Calu3 (cell line): ENCODE results near the gene PPM1J. TPM values are rescaled to one million over a fixed set of nuclear protein-coding genes. Genes with fewer than 3 reads are reported as not detected.

Source experiments
- BruUV-seq: library from RNA; stranded (reverse); fragments of 400-500 nt; replicated peaks from 2 replicates; lab custom pipeline; 2021; lab: Mats Ljungman, UMichigan
- CTCF ChIA-PET: fragments of 300-600 bp; sonication (Branson Sonifier 250); formaldehyde crosslinking; loops from one replicate; lab custom pipeline; 2022; ENCODE audit warnings: antibody characterized with exemption; lab: Charles Lee
- DNase-seq: peaks from one replicate; pipeline ENCODE4 v3.0.0; 2022
- H3K27ac Mint-ChIP-seq: one replicate; pipeline ENCODE4 v1.8.0; 2022; ENCODE audit warnings: mixed read lengths; ENCODE audit not compliant: unreplicated experiment
- H3K27me3 Mint-ChIP-seq: one replicate; pipeline ENCODE4 v1.8.0; 2022; ENCODE audit warnings: mixed read lengths; ENCODE audit not compliant: unreplicated experiment
- H3K36me3 Mint-ChIP-seq: one replicate; pipeline ENCODE4 v1.8.0; 2022; ENCODE audit warnings: mild to moderate bottlenecking, moderate library complexity, mixed read lengths; ENCODE audit not compliant: insufficient read depth, unreplicated experiment
- H3K4me1 Mint-ChIP-seq: one replicate; pipeline ENCODE4 v1.8.0; 2022; ENCODE audit warnings: mild to moderate bottlenecking, low read depth, mixed read lengths; ENCODE audit not compliant: unreplicated experiment
- H3K4me3 Mint-ChIP-seq: one replicate; pipeline ENCODE4 v1.8.0; 2022; ENCODE audit warnings: mild to moderate bottlenecking, low read depth, moderate library complexity, mixed read lengths; ENCODE audit not compliant: unreplicated experiment
- H3K9me3 Mint-ChIP-seq: one replicate; pipeline ENCODE4 v1.8.0; 2022; ENCODE audit warnings: low read depth, mixed read lengths; ENCODE audit not compliant: unreplicated experiment
- intact Hi-C: fragments of 100-400 bp; cut with micrococcal nuclease; formaldehyde crosslinking; loops from one replicate; pipeline ENCODE4 v1.10.0; 2022; ENCODE audit not compliant: unreplicated experiment
- total RNA-seq: library from RNA; stranded (reverse); gene quantifications from 2 replicates; pipeline ENCODE4 v1.2.3, GENCODE V29; 2022
- TF ChIP-seq, protein P1 (sequence below): fragments of 200-600 bp; IDR thresholded peaks from one replicate; pipeline ENCODE4 v1.8.0; 2022; ENCODE audit warnings: antibody characterized with exemption; ENCODE audit not compliant: unreplicated experiment

Gene PPM1J
- total RNA-seq, 1 experiment from 2014 or later: 1.3 TPM

DNA sequence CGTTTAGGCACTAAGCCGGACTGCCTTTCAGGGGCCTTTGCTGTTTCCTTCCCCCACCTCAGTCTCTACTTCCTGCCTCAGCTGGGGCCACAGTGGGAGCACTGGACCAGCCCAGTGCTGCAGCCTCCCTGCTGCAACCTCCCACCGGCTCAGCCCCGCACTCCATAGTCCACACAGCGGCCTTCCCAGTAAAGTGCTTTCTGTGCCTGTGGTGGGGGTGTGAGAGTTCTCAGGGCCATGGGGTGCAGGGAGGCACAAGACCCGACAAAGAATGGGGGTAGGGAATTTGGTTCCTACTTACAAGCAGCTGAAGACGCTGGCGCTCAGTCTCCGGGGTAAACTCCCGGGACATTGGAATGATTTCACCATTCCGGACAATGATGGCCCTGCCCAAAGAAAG, 3.5 kb downstream of the PPM1J start:
- no TSS peak for BruUV-seq
- Mint-ChIP-seq H3K9me3 (no peaks in the 10 kb centered on the region), H3K4me3 (no peak overlapping the region), H3K36me3 (peaks cover 32% of the 10 kb centered on the region), H3K27me3 (no peaks in the 10 kb centered on the region), H3K4me1 (peaks cover 19% of the 10 kb centered on the region), H3K27ac (no peak overlapping the region)
- no peak for DNase-seq
- intact Hi-C loops: no loop called here
- CTCF ChIA-PET: no interaction called here
- TF ChIP-seq, protein P1, sequence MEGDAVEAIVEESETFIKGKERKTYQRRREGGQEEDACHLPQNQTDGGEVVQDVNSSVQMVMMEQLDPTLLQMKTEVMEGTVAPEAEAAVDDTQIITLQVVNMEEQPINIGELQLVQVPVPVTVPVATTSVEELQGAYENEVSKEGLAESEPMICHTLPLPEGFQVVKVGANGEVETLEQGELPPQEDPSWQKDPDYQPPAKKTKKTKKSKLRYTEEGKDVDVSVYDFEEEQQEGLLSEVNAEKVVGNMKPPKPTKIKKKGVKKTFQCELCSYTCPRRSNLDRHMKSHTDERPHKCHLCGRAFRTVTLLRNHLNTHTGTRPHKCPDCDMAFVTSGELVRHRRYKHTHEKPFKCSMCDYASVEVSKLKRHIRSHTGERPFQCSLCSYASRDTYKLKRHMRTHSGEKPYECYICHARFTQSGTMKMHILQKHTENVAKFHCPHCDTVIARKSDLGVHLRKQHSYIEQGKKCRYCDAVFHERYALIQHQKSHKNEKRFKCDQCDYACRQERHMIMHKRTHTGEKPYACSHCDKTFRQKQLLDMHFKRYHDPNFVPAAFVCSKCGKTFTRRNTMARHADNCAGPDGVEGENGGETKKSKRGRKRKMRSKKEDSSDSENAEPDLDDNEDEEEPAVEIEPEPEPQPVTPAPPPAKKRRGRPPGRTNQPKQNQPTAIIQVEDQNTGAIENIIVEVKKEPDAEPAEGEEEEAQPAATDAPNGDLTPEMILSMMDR: no peak

DNA sequence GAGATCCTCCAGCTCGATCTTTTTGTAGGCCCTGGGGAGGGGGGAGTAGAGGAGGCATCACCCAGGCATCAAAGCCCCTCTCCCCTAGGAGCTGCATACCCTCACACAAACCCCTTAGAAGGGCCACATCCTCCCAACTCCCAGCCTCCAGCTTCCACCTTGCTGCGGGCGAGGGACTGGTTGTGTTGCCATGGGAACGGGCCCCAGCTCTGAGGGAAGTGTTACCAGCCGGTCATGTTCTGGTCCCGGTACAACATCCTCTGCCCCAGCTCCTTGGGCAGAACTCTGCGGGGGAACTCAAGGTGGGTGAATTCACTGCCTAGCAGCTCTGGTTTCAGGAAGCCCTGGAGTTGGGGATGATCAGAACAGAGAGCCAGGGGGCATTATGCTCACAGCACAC, 4.1 kb downstream of the PPM1J start:
- no peak for DNase-seq
- H3K9me3 Mint-ChIP-seq: no peaks in the 10 kb centered on the region
- TF ChIP-seq, protein P1: no peak
- peaks cover 38% of the 10 kb centered on the region for H3K36me3 Mint-ChIP-seq
- intact Hi-C loops: no loop called here
- no peak overlapping the region for H3K4me3 Mint-ChIP-seq
- H3K27me3 Mint-ChIP-seq: no peaks in the 10 kb centered on the region
- H3K27ac Mint-ChIP-seq: no peak overlapping the region
- CTCF ChIA-PET: no interaction called here
- peaks cover 19% of the 10 kb centered on the region for H3K4me1 Mint-ChIP-seq
- BruUV-seq: no TSS peak

DNA sequence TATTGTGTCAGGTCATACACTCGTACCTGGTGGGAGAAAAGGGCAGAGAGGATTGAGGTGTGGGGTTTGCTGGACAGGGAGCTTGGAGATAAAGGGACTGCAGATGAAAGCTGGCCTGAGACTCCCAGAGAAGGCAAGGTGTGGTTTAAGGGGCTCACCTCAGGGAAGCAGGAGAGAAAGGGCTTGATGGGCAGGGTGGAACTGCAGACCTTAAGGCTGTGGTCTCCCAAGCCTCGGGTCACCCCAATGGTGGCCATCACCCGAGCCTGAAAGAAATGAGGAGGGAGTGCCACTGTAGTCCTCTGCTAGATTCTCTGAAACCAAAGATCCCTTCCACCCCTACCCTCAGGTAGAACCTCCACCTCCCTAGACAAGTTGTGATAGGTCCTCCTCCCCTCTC, 4.5 kb downstream of the PPM1J start:
- H3K27me3 Mint-ChIP-seq: no peaks in the 10 kb centered on the region
- H3K9me3 Mint-ChIP-seq: no peaks in the 10 kb centered on the region
- BruUV-seq: no TSS peak
- no peak overlapping the region for H3K27ac Mint-ChIP-seq
- H3K4me3 Mint-ChIP-seq: no peak overlapping the region
- peaks cover 20% of the 10 kb centered on the region for H3K4me1 Mint-ChIP-seq
- CTCF ChIA-PET: no interaction called here
- H3K36me3 Mint-ChIP-seq: peaks cover 39% of the 10 kb centered on the region
- TF ChIP-seq, protein P1: no peak
- intact Hi-C loops: no loop called here
- DNase-seq: no peak

DNA sequence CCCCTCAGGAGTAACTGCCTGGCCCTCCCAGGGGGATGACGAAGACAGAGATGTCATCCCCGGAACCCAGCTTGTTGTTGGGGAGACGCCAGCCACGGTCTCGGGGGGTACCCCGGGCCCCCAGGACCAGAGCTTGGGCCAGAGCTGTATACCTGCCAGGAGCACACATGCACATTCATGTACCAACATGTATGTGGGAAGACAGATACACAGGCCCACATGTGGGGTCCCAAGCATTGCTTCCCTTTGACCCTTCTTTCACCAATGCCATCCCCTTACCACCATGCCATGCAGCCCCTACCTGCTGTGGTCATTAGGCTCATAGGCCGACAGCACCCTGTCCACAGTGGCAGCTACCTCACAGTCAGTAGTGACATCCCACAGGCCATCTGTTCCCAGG, 5.0 kb downstream of the PPM1J start:
- intact Hi-C loops: no loop called here
- no peaks in the 10 kb centered on the region for H3K27me3 Mint-ChIP-seq
- no peaks in the 10 kb centered on the region for H3K9me3 Mint-ChIP-seq
- TF ChIP-seq, protein P1: no peak
- H3K36me3 Mint-ChIP-seq: peaks cover 39% of the 10 kb centered on the region
- CTCF ChIA-PET: no interaction called here
- DNase-seq: no peak
- peaks cover 24% of the 10 kb centered on the region for H3K4me1 Mint-ChIP-seq
- H3K27ac Mint-ChIP-seq: no peak overlapping the region
- BruUV-seq: no TSS peak
- H3K4me3 Mint-ChIP-seq: no peak overlapping the region
